ENCODE data around the gene TGFBR2.

The TGFBR2 gene

DNA sequence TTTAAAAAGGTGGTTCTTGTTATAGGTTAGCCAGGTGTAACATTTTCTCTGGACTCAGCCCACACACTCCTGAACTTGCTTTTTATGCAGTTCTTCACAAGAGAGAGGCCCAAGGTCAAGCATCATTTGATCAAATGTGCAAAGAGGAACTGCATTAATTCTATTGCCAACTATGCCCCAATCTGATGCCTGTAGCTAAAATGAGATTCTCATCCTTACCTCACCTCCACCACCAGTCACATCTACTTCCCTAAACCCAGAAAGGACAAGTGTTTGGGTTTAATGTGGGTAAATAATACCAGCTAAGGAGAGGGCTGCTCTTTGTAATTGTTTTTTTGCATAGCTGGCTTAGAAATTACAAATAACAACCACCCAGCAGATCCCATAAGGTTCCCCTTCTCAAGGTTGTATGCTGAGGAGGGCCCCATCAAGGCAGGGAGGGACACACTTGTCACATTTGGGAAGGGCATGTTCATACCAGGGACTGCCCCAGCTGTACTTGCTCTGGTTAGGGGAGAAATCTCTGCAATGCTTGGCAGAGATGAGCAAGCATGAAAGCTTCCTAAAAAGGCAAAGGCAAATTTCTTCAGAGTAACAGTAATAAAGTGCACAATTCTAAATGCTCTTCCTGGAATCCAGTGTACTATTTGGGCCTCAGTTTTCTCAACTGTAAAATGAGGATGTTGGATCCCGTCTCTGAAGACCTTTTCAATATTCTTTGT lies 76.2 kb downstream of the TGFBR2 start:
- TF ChIP-seq, protein P1, sequence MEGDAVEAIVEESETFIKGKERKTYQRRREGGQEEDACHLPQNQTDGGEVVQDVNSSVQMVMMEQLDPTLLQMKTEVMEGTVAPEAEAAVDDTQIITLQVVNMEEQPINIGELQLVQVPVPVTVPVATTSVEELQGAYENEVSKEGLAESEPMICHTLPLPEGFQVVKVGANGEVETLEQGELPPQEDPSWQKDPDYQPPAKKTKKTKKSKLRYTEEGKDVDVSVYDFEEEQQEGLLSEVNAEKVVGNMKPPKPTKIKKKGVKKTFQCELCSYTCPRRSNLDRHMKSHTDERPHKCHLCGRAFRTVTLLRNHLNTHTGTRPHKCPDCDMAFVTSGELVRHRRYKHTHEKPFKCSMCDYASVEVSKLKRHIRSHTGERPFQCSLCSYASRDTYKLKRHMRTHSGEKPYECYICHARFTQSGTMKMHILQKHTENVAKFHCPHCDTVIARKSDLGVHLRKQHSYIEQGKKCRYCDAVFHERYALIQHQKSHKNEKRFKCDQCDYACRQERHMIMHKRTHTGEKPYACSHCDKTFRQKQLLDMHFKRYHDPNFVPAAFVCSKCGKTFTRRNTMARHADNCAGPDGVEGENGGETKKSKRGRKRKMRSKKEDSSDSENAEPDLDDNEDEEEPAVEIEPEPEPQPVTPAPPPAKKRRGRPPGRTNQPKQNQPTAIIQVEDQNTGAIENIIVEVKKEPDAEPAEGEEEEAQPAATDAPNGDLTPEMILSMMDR (IDR thresholded peaks at IDR 0.05; ENCODE audit: borderline replicate concordance, insufficient read depth, low read depth, low read length): no peak
- H3K4me3 ChIP-seq (ENCODE audit: low read depth, low read length): no peak overlapping the region

DNA sequence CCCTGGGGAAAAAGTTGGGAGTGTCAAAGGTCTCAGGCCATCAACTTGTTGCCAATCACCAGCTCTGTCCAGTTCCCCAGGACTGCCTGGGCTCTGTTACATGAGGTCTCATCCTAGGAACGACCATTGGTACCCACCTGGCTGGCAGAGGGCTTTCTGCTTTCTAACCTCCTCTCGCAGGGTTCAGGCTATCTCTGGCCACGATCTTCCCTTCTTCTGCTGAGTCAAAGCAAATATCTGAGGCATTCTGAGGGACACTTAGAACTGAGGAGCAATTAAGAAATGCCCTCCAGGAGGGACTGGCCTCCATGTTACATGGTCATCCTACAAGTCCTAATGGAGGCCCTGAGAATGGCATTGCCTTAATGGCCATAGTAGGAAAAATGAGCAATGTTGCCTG lies 77.4 kb downstream of the TGFBR2 start:
- H3K4me3 ChIP-seq (ENCODE audit: low read depth, low read length): no peak overlapping the region
- TF ChIP-seq, protein P1 (IDR thresholded peaks at IDR 0.05; ENCODE audit: borderline replicate concordance, insufficient read depth, low read depth, low read length): no peak

DNA sequence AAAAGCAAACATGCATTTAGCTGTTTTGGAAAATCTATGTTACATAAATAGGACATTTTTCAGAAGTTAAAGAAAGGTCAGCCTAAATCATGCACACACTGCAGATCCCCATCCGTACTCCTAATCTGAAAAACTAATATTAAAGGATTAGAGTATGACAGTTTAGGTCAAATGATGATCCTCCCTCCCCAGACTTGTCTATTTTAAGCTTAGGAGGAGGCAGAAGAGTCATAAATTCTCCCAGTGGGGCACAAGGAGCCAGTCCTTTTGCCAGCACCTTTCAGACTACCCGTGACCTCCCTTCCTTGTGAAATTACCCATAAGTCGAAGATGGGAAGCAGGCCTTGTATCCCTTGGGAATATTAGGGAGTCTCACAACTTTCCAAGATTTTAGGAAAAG lies 78.0 kb downstream of the TGFBR2 start:
- no peak overlapping the region for H3K4me3 ChIP-seq (ENCODE audit: low read depth, low read length)
- TF ChIP-seq, protein P1 (IDR thresholded peaks at IDR 0.05; ENCODE audit: borderline replicate concordance, insufficient read depth, low read depth, low read length): no peak

DNA sequence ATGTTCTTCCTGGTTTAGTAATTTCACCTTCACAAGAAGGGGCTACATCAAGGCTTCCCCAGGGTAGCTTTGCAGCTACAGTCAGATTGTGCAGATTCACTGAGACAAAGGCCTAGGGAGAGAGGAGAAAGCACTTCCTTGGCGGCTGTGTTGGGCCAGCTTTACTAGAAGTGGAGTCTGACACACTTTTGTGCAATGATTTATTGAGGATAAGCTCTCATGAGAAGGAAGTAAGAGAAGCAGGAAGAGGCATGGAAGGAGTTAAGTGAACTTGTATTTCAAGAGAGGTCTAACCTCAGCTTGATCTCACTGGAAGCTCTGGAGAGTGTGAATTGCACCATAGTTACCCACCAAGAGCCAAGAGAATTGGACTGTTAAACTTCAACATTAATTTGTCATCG lies 78.9 kb downstream of the TGFBR2 start:
- H3K4me3 ChIP-seq (ENCODE audit: low read depth, low read length): no peak overlapping the region
- TF ChIP-seq, protein P1 (IDR thresholded peaks at IDR 0.05; ENCODE audit: borderline replicate concordance, insufficient read depth, low read depth, low read length): no peak

GRCh38 chr3:30686176-30686575 lies 79.8 kb downstream of the TGFBR2 start:
- no peak overlapping the region for H3K4me3 ChIP-seq (ENCODE audit: low read depth, low read length)

GRCh38 chr3:30686799-30687198 lies 80.4 kb downstream of the TGFBR2 start:
- H3K4me3 ChIP-seq (ENCODE audit: low read depth, low read length): no peak overlapping the region
- TF ChIP-seq, protein P1 (IDR thresholded peaks at IDR 0.05; ENCODE audit: borderline replicate concordance, insufficient read depth, low read depth, low read length): no peak

More at GRCh38 chr3:30686176-30686575, 79.8 kb downstream of the TGFBR2 start:
- TF ChIP-seq, protein P1 (IDR thresholded peaks at IDR 0.05; ENCODE audit: borderline replicate concordance, insufficient read depth, low read depth, low read length): no peak

GRCh38 chr3:30687930-30688570 lies 81.6 kb downstream of the TGFBR2 start:
- H3K4me3 ChIP-seq (ENCODE audit: low read depth, low read length): no peak overlapping the region
- TF ChIP-seq, protein P1 (IDR thresholded peaks at IDR 0.05; ENCODE audit: borderline replicate concordance, insufficient read depth, low read depth, low read length): no peak
